HepG2 (cell line): ENCODE data around the gene RNASE2. TPM values are rescaled to one million over a fixed set of nuclear protein-coding genes. Genes with fewer than 3 reads are reported as not detected.

Experiments
- EP300 ChIP-seq, 3 experiments: sonication (generic) in 1 of 3; formaldehyde crosslinking in 1 of 3; IDR thresholded peaks; 2 replicates each; pipeline versions ENCODE4 v1.5.1 to v1.6.1; 2011 to 2020; ENCODE audit warnings: low read depth in 2 of 3, low read length in 2 of 3, borderline replicate concordance in 1 of 3, improper control_type of control experiment in 1 of 3, mild to moderate bottlenecking in 1 of 3, missing genetic modification reagents in 1 of 3, moderate library complexity in 1 of 3
- HDAC2 ChIP-seq: sonication (generic); formaldehyde crosslinking; IDR thresholded peaks from 2 replicates; pipeline ENCODE4 v1.4.0; 2020; ENCODE audit warnings: missing genetic modification reagents
- HIVEP1 ChIP-seq: sonication (generic); formaldehyde crosslinking; IDR thresholded peaks from 2 replicates; pipeline ENCODE4 v1.4.0; 2020; ENCODE audit warnings: mild to moderate bottlenecking, missing genetic modification reagents
- MXD4 ChIP-seq: IDR thresholded peaks from 2 replicates; pipeline ENCODE4 v1.6.1; 2016; ENCODE audit warnings: mild to moderate bottlenecking, missing biosample characterization, missing genetic modification reagents
- NRL ChIP-seq: sonication (generic); formaldehyde crosslinking; IDR thresholded peaks from 2 replicates; pipeline ENCODE4 v1.5.0; 2020; ENCODE audit warnings: missing genetic modification reagents, mild to moderate bottlenecking, moderate library complexity, borderline replicate concordance
- RXRA ChIP-seq: sonication (generic); formaldehyde crosslinking; IDR thresholded peaks from 2 replicates; pipeline ENCODE4 v1.5.1; 2020; ENCODE audit warnings: missing genetic modification reagents
- SOX13 ChIP-seq, 3 experiments: fragments of 450-650 bp in 1 of 3; sonication (generic) in 1 of 3; formaldehyde crosslinking in 1 of 3; IDR thresholded peaks in 2 of 3; conservative IDR thresholded peaks in 1 of 3; 2 replicates each; pipeline versions ENCODE4 v1.5.0 to v1.6.1; 2016 to 2020; ENCODE audit warnings: antibody characterized with exemption in 1 of 3, mild to moderate bottlenecking in 1 of 3, missing compliant biosample characterization in 1 of 3, missing genetic modification reagents in 1 of 3, moderate library complexity in 1 of 3
- TSC22D2 ChIP-seq: sonication (generic); formaldehyde crosslinking; IDR thresholded peaks from 2 replicates; pipeline ENCODE4 v1.5.1; 2020; ENCODE audit warnings: missing genetic modification reagents, mild to moderate bottlenecking, borderline replicate concordance
- ZNF143 ChIP-seq: sonication (generic); formaldehyde crosslinking; IDR thresholded peaks from 2 replicates; pipeline ENCODE4 v1.4.0; 2020; ENCODE audit warnings: missing genetic modification reagents
- ZNF318 ChIP-seq: sonication (generic); formaldehyde crosslinking; IDR thresholded peaks from 2 replicates; pipeline ENCODE4 v1.4.0; 2020; ENCODE audit warnings: mild to moderate bottlenecking, missing genetic modification reagents
- ZNF329 ChIP-seq: sonication (generic); formaldehyde crosslinking; IDR thresholded peaks from 2 replicates; pipeline ENCODE4 v1.9.0; 2021; ENCODE audit warnings: low read depth, mild to moderate bottlenecking, missing genetic modification reagents
- ZNF451 ChIP-seq: sonication (generic); formaldehyde crosslinking; IDR thresholded peaks from 2 replicates; pipeline ENCODE4 v1.5.0; 2020; ENCODE audit warnings: mild to moderate bottlenecking, missing genetic modification reagents
- ZNF776 ChIP-seq: sonication (generic); formaldehyde crosslinking; IDR thresholded peaks from 2 replicates; pipeline ENCODE4 v1.4.0; 2020; ENCODE audit warnings: mild to moderate bottlenecking, missing genetic modification reagents
- ZNF781 ChIP-seq: sonication (generic); formaldehyde crosslinking; IDR thresholded peaks from 2 replicates; pipeline ENCODE4 v1.5.1; 2020; ENCODE audit warnings: borderline replicate concordance, mild to moderate bottlenecking, missing genetic modification reagents; ENCODE audit errors: not compliant biosample characterization
- polyA plus RNA-seq, 8 experiments: library from polyadenylated mRNA; depleted of rRNA in 3 of 8; stranded (reverse) in 7 of 8; unstranded in 1 of 8; fragments of >200 nt; fragmentation: Illumina TruSeq in 4 of 8; extraction: Trizol in 4 of 8; gene quantifications; 2 replicates each; pipeline versions ENCODE4 v1.2.1 to v1.2.3, GENCODE V29; 2011 to 2016; ENCODE audit warnings: low read depth in 4 of 8, missing spikeins in 1 of 8, mixed read lengths in 1 of 8; ENCODE audit not compliant: insufficient read depth in 1 of 8
- total RNA-seq, 5 experiments: library from RNA; depleted of rRNA; stranded (reverse); fragments of >200 nt; fragmentation: Illumina TruSeq; extraction: Trizol; gene quantifications; 2 replicates each; pipeline ENCODE4 v1.2.3, GENCODE V29; 2016; ENCODE audit warnings: low read depth in 1 of 5
- TF ChIP-seq, protein P1 (sequence below): sonication (generic); formaldehyde crosslinking; IDR thresholded peaks from 2 replicates; pipeline ENCODE4 v1.8.0; 2022; ENCODE audit warnings: mild to moderate bottlenecking, missing genetic modification reagents, moderate library complexity
- TF ChIP-seq, protein P2 (sequence below): sonication (generic); formaldehyde crosslinking; IDR thresholded peaks from 2 replicates; pipeline ENCODE4 v1.4.0; 2020; ENCODE audit warnings: missing genetic modification reagents

Gene RNASE2
- total and polyA plus RNA-seq, 2 of the 13 experiments (the other 11 are each of a cell fraction or from before 2014, with no cell fraction given): 0.69 TPM; not detected in 1

DNA sequence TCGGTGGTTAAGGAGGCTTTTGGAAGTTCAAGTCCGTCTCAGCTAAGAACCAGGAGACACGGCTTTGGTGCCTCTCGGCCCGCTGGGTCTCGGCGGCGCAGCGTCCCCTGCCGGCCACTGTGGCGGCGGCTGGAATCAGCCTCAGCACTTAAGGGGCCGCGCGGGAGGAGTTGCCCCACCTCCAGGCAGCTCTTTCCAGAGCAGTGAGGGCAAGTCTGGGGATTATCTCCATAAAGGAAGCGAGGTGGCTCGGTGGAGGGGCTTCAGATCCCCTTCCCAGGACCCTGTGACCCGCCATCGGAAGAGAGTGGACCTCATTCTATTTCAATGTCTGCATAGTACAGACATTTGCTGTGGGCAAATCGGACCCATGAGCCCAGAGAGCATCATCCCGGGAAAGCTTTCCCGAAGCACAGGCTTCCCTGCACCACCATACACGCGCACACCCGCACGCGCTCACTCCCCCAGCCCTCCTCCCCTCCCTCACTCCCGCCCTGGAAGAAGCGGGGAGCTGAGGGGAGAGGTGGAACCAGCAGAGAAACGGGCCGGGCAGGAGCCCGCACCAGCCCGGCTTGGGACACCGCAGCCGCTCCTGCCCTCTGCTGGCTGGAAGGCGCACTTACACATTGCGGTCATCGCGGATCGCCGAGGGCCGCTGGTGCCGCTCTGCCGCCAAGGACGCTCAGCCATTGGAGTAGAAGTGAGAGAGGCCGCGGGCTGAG is 15.9 kb downstream of the RNASE2 start (continued):
- 0 out of 4 replicates have a peak, but pooled peaks of 1 of the 2 experiments have one; percentile 9 for TF ChIP-seq EP300 (IDR thresholded peaks at IDR 0.05; ENCODE audit: low read depth in 2 of 2, low read length in 2 of 2)
- TF ChIP-seq EP300 (CRISPR knock-in tag; IDR thresholded peaks at IDR 0.05; ENCODE audit: borderline replicate concordance): no peak
- peak; percentile 78; the same call in 1 of the 2 replicates for TF ChIP-seq NRL
- TF ChIP-seq HDAC2: peak; percentile 48
- TF ChIP-seq ZNF451 (CRISPR knock-in tag): no peak; the same call in 1 of the 2 replicates
- TF ChIP-seq HIVEP1 (CRISPR knock-in tag): peak; percentile 54
- no peak; the same call in 1 of the 2 replicates for TF ChIP-seq RXRA
- no peak for TF ChIP-seq ZNF318 (CRISPR knock-in tag)
- TF ChIP-seq MXD4 (CRISPR knock-in tag): no peak; the same call in 1 of the 2 replicates
- TF ChIP-seq, protein P1, sequence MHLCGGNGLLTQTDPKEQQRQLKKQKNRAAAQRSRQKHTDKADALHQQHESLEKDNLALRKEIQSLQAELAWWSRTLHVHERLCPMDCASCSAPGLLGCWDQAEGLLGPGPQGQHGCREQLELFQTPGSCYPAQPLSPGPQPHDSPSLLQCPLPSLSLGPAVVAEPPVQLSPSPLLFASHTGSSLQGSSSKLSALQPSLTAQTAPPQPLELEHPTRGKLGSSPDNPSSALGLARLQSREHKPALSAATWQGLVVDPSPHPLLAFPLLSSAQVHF: no peak
- peak; percentile 39 for TF ChIP-seq ZNF781 (CRISPR knock-in tag)
- TF ChIP-seq ZNF776 (CRISPR knock-in tag): peak; percentile 39; the same call in 1 of the 2 replicates
- no peak for TF ChIP-seq ZNF329 (CRISPR knock-in tag)
- TF ChIP-seq TSC22D2: peak; percentile 88; the same call in 1 of the 2 replicates
- TF ChIP-seq ZNF143 (CRISPR knock-in tag): no peak
- no peak for TF ChIP-seq SOX13 (IDR thresholded peaks at IDR 0.05)
- peak in 1 of 2 experiments; percentile 30; a peak in 1 of 4 replicates for TF ChIP-seq SOX13 (CRISPR knock-in tag; conservative IDR thresholded peaks at IDR 0.05 in 1 of 2, IDR thresholded peaks at IDR 0.05 in 1 of 2)
- TF ChIP-seq, protein P2, sequence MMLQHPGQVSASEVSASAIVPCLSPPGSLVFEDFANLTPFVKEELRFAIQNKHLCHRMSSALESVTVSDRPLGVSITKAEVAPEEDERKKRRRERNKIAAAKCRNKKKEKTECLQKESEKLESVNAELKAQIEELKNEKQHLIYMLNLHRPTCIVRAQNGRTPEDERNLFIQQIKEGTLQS (CRISPR knock-in tag): 0 out of 2 replicates have a peak, but pooled peaks have one; percentile 51
